AG04449 (cell line): ENCODE measurements around the gene HIVEP3.
A peak's percentile ranks its signal among the peaks of the same experiment; 100 is the strongest.

Source experiments
- CTCF ChIA-PET: fragments of 350-600 bp; formaldehyde crosslinking; extraction: SDS; loops from one replicate; lab custom pipeline; 2021; ENCODE audit warnings: antibody characterized with exemption; lab: Yijun Ruan, JAX
- POLR2A ChIA-PET: fragments of 400-600, 350-600 bp; formaldehyde crosslinking; extraction: SDS; loops from one replicate; lab custom pipeline; 2020; ENCODE audit warnings: antibody characterized with exemption, inconsistent platforms; lab: Yijun Ruan, JAX
- DNase-seq: peaks from one replicate; pipeline ENCODE4 v3.0.0-alpha.2; 2010; ENCODE audit warnings: low read depth, low spot score
- H3K4me3 ChIP-seq: 2 replicates; pipeline ENCODE4 v1.5.1; 2011; ENCODE audit warnings: low read depth, mild to moderate bottlenecking, control low read depth, low read length
- CTCF ChIP-seq: IDR thresholded peaks from one replicate; pipeline ENCODE4 v1.5.1; 2011; ENCODE audit warnings: mild to moderate bottlenecking, moderate library complexity, low read length, control low read depth, inconsistent platforms; ENCODE audit not compliant: insufficient read depth; ENCODE audit errors: missing control alignments

The HIVEP3 gene

GRCh38 chr1:41919764-41920397, 1.2 kb upstream of the HIVEP3 start:
- H3K4me3 ChIP-seq = peak overlapping the region; percentile 35
- no peak for TF ChIP-seq CTCF
- ChIA-PET POLR2A (no interaction called here), CTCF (interaction anchor here (1.7 kb wide), 1 partner anchor 254 kb away, joined by 5 read pairs; no protein-coding TSS in a partner anchor)
- no peak for DNase-seq

GRCh38 chr1:41919131-41919530, 409 bp upstream of the HIVEP3 start:
- POLR2A ChIA-PET = no interaction called here
- TF ChIP-seq CTCF = no peak
- CTCF ChIA-PET = interaction anchor here (1.1 to 2.0 kb wide), 4 partner anchors 9 to 345 kb away, joined by 3 to 6 read pairs (median 5); no protein-coding TSS in a partner anchor
- H3K4me3 ChIP-seq = no peak overlapping the region
- DNase-seq = no peak

GRCh38 chr1:41917835-41918449, 780 bp downstream of the HIVEP3 start:
- DNase-seq = no peak
- no peak for TF ChIP-seq CTCF
- CTCF ChIA-PET = interaction anchor here (1.1 to 2.0 kb wide), 5 partner anchors 8 to 344 kb away, joined by 3 to 6 read pairs (median 5); no protein-coding TSS in a partner anchor
- POLR2A ChIA-PET = no interaction called here
- peak overlapping the region; percentile 61 for H3K4me3 ChIP-seq

GRCh38 chr1:41917076-41917475, 1.6 kb downstream of the HIVEP3 start:
- POLR2A ChIA-PET = no interaction called here
- no peak for DNase-seq
- TF ChIP-seq CTCF = no peak
- CTCF ChIA-PET = interaction anchor here (1.7 to 2.0 kb wide), 3 partner anchors 7 to 343 kb away, joined by 5 to 6 read pairs (median 5); no protein-coding TSS in a partner anchor
- peak overlapping the region; percentile 61 for H3K4me3 ChIP-seq

GRCh38 chr1:41915786-41916571, 2.7 kb downstream of the HIVEP3 start:
- no peak for DNase-seq
- POLR2A ChIA-PET = no interaction called here
- H3K4me3 ChIP-seq = no peak overlapping the region
- no peak for TF ChIP-seq CTCF
- CTCF ChIA-PET = interaction anchor here (0.9 to 1.2 kb wide), 2 partner anchors 10 to 104 kb away, joined by 3 to 4 read pairs; no protein-coding TSS in a partner anchor
